GM12878 (cell line): Measurements from ENCODE around the gene NHS. TPM values are rescaled to one million over a fixed set of nuclear protein-coding genes. Genes with fewer than 3 reads are reported as not detected.

Source experiments
- ATAC-seq: fragments of 200-7000 bp; cut with Tn5 transposase; 3 replicates; pipeline ENCODE4 v1.9.1; 2020; ENCODE audit warnings: mild to moderate bottlenecking, moderate library complexity
- BruUV-seq: library from RNA; stranded (reverse); fragments of 400-500 nt; replicated peaks from 2 replicates; lab custom pipeline; 2021; lab: Mats Ljungman, UMichigan
- CTCF ChIA-PET: fragments of 300-600 bp; sonication (Branson Sonifier 250); formaldehyde crosslinking; extraction: SDS; loops from one replicate; lab custom pipeline; 2021; ENCODE audit warnings: inconsistent platforms; lab: Yijun Ruan, JAX
- POLR2A ChIA-PET: fragments of 350-600 bp; formaldehyde crosslinking; extraction: SDS; loops from one replicate; lab custom pipeline; 2021; ENCODE audit warnings: inconsistent platforms; lab: Charles Lee
- RAD21 ChIA-PET: fragments of 300-600 bp; sonication (Branson Sonifier 250); formaldehyde crosslinking; loops from one replicate; lab custom pipeline; 2023; ENCODE audit warnings: antibody characterized with exemption; ENCODE audit not compliant: unreplicated experiment; lab: Charles Lee
- SMC1A ChIA-PET: fragments of 300-600 bp; sonication (Branson Sonifier 250); formaldehyde crosslinking; loops from one replicate; lab custom pipeline; 2023; ENCODE audit not compliant: unreplicated experiment, uncharacterized antibody; lab: Charles Lee
- DNase-seq: peaks from one replicate; pipeline ENCODE4 v3.0.0-alpha.2; 2011; ENCODE audit warnings: low read depth, low spot score
- FAIRE-seq: peaks from 3 replicates; lab custom pipeline; 2011; peaks lifted over from hg19 to GRCh38; lab: Jason Lieb, UNC
- H2AFZ ChIP-seq: 2 replicates; pipeline ENCODE4 v1.6.0; 2011; ENCODE audit warnings: low read depth, low read length, control low read depth; ENCODE audit not compliant: control insufficient read depth
- H3K27ac ChIP-seq: 2 replicates; pipeline ENCODE4 v1.5.1; 2011; ENCODE audit warnings: control low read depth; ENCODE audit not compliant: control insufficient read depth, insufficient read depth
- H3K27me3 ChIP-seq, 2 experiments: replicated peaks in 1 of 2; 2 replicates each; pipeline versions ENCODE4 v1.6.0 to v1.6.1; 2011; ENCODE audit warnings: low read length in 1 of 2; ENCODE audit not compliant: control insufficient read depth in 2 of 2, insufficient read depth in 2 of 2
- H3K36me3 ChIP-seq, 2 experiments: 2 replicates each; pipeline ENCODE4 v1.5.1; 2011; ENCODE audit warnings: low read length in 1 of 2; ENCODE audit not compliant: control insufficient read depth in 2 of 2, insufficient read depth in 2 of 2
- H3K4me1 ChIP-seq: 2 replicates; pipeline ENCODE4 v1.6.1; 2011; ENCODE audit warnings: mild to moderate bottlenecking, low read length, moderate library complexity, mixed read lengths; ENCODE audit not compliant: control insufficient read depth, insufficient read depth
- H3K4me2 ChIP-seq: 2 replicates; pipeline ENCODE4 v1.6.0; 2011; ENCODE audit warnings: control low read depth; ENCODE audit not compliant: control insufficient read depth, insufficient read depth
- H3K4me3 ChIP-seq: fragments of 200-600 bp; sonication (generic); 2 replicates; pipeline ENCODE4 v1.5.1; 2016
- H3K79me2 ChIP-seq: 2 replicates; pipeline ENCODE4 v1.6.0; 2011; ENCODE audit warnings: low read length; ENCODE audit not compliant: control insufficient read depth, insufficient read depth
- H3K9ac ChIP-seq: 2 replicates; pipeline ENCODE4 v1.8.0; 2011; ENCODE audit warnings: low read length, control low read depth, mixed read lengths; ENCODE audit not compliant: control insufficient read depth, insufficient read depth
- H3K9me3 ChIP-seq: replicated peaks from 3 replicates; pipeline ENCODE4 v1.5.1; 2011; ENCODE audit warnings: mild to moderate bottlenecking, low read length; ENCODE audit not compliant: control insufficient read depth, insufficient read depth
- H4K20me1 ChIP-seq: 2 replicates; pipeline ENCODE4 v1.6.0; 2011; ENCODE audit not compliant: control insufficient read depth, insufficient read depth
- BCL11A ChIP-seq: IDR thresholded peaks from 2 replicates; pipeline ENCODE4 v1.6.1; 2011; ENCODE audit warnings: low read depth, low read length
- DPF2 ChIP-seq: fragments of 450-650 bp; IDR thresholded peaks from 2 replicates; pipeline ENCODE4 v1.6.1; 2017; ENCODE audit warnings: mild to moderate bottlenecking
- ELK1 ChIP-seq: IDR thresholded peaks from 2 replicates; pipeline ENCODE4 v1.6.1; 2012; ENCODE audit warnings: low read depth, low read length, improper control_type of control experiment
- IKZF1 ChIP-seq: fragments of 450-650 bp; conservative IDR thresholded peaks from 2 replicates; pipeline ENCODE4 v1.6.1; 2017; ENCODE audit warnings: antibody characterized with exemption, mild to moderate bottlenecking
- MTA3 ChIP-seq: IDR thresholded peaks from 2 replicates; pipeline ENCODE4 v1.6.1; 2012; ENCODE audit warnings: low read length, inconsistent platforms, borderline replicate concordance
- NFXL1 ChIP-seq: fragments of 450-650 bp; IDR thresholded peaks from 2 replicates; pipeline ENCODE4 v1.6.1; 2017; ENCODE audit warnings: antibody characterized with exemption, mild to moderate bottlenecking, borderline replicate concordance
- RUNX3 ChIP-seq: IDR thresholded peaks from 2 replicates; pipeline ENCODE4 v1.6.1; 2012; ENCODE audit warnings: low read length, inconsistent platforms
- SUZ12 ChIP-seq: fragments of 200-600 bp; sonication (generic); IDR thresholded peaks from one replicate; pipeline ENCODE4 v1.6.1; 2018; ENCODE audit warnings: antibody characterized with exemption, mild to moderate bottlenecking; ENCODE audit not compliant: unreplicated experiment
- YBX1 ChIP-seq: fragments of 450-650 bp; IDR thresholded peaks from 2 replicates; pipeline ENCODE4 v1.6.1; 2016; ENCODE audit warnings: antibody characterized with exemption
- ZBTB11 ChIP-seq: fragments of 450-650 bp; formaldehyde crosslinking; IDR thresholded peaks from 2 replicates; pipeline ENCODE4 v1.5.0; 2022; ENCODE audit warnings: mild to moderate bottlenecking, missing genetic modification characterization
- ZNF24 ChIP-seq: fragments of 450-650 bp; IDR thresholded peaks from 2 replicates; pipeline ENCODE4 v1.6.1; 2017; ENCODE audit warnings: antibody characterized with exemption, mild to moderate bottlenecking
- WGBS: methylation state at CpG from one replicate; pipeline ENCODE4 v1.1.6; 2016; ENCODE audit warnings: low lambda C conversion rate; ENCODE audit not compliant: insufficient replicate concordance, insufficient coverage; ENCODE audit errors: missing lambda C conversion rate; 5-methylcytosine and 5-hydroxymethylcytosine counted together
- in situ Hi-C: fragments of 300-500 bp; cut with MboI; formaldehyde crosslinking; loops from 9 replicates; pipeline ENCODE4 v1.14.3; 2018; ENCODE audit warnings: mixed read lengths
- intact Hi-C: fragments of 100-400 bp; cut with micrococcal nuclease; formaldehyde crosslinking; loops from one replicate; pipeline ENCODE4 v1.14.2; 2022; ENCODE audit not compliant: unreplicated experiment
- polyA plus RNA-seq, 11 experiments: library from polyadenylated mRNA; depleted of rRNA in 4 of 11; unstranded in 6 of 11; stranded (reverse) in 5 of 11; fragments of >200 nt; fragmentation: Nextera tagmentation in 4 of 11; fragmentation: Illumina TruSeq in 1 of 11; extraction: Ambion mirVana in 4 of 11; extraction: Trizol in 1 of 11; gene quantifications; 1 replicate in 1 of 11; 2 replicates in 10 of 11; pipeline versions ENCODE4 v1.2.1 to v1.2.3, GENCODE V29; 2011 to 2016; ENCODE audit warnings: inconsistent platforms in 2 of 11, missing spikeins in 2 of 11, low read depth in 1 of 11
- total RNA-seq, 4 experiments: library from RNA; depleted of rRNA in 3 of 4; stranded (reverse); fragments of >200 nt in 3 of 4; fragmentation: Illumina TruSeq in 1 of 4; extraction: Trizol in 1 of 4; gene quantifications; 2 replicates each; pipeline versions ENCODE4 v1.2.1 to v1.2.3, GENCODE V29; 2013 to 2021
- TF ChIP-seq, protein P1 (sequence below): fragments of 450-650 bp; conservative IDR thresholded peaks from 2 replicates; pipeline ENCODE4 v1.6.1; 2017; ENCODE audit warnings: mild to moderate bottlenecking, moderate library complexity
- TF ChIP-seq, protein P2 (sequence below): IDR thresholded peaks from 2 replicates; pipeline ENCODE4 v1.6.1; 2011; ENCODE audit warnings: mild to moderate bottlenecking, low read depth, low read length, moderate library complexity; ENCODE audit not compliant: insufficient replicate concordance
- TF ChIP-seq, protein P3 (sequence below): fragments of 450-650 bp; IDR thresholded peaks from 2 replicates; pipeline ENCODE4 v1.6.1; 2018; ENCODE audit warnings: borderline replicate concordance, mild to moderate bottlenecking; ENCODE audit not compliant: partially characterized antibody

Gene NHS
- total and polyA plus RNA-seq, 10 of the 15 experiments (the other 5 are each of a cell fraction or from before 2014, with no cell fraction given) = under 0.01 to 0.07 (median 0.03) TPM; not detected in 7

- BruUV-seq = no TSS peak
- Histone ChIP-seq H3K4me1 (no peaks in the 10 kb centered on the region), H2AFZ (no peak overlapping the region), H3K36me3 (no peaks in the 10 kb centered on the region), H3K27me3 (no peaks in the 10 kb centered on the region; a peak in 1 of 4 replicates), H3K9ac (no peak overlapping the region), H3K79me2 (no peaks in the 10 kb centered on the region), H3K9me3 (no peaks in the 10 kb centered on the region; the same call in 2 of the 3 replicates), H3K4me3 (no peak overlapping the region), H3K27ac (no peak overlapping the region), H4K20me1 (no peaks in the 10 kb centered on the region), H3K4me2 (no peak overlapping the region)
- FAIRE-seq (no peak), DNase-seq (no peak), ATAC-seq (no peak)
- intact Hi-C loops (no loop called here), in situ Hi-C loops (no loop called here)
- SMC1A ChIA-PET = no interaction called here
- RAD21 ChIA-PET = no interaction called here
- WGBS = 37% methylated on average over 31 of the region's 31 CpGs
- POLR2A ChIA-PET = no interaction called here
- CTCF ChIA-PET = no interaction called here
- TF ChIP-seq IKZF1 (no peak), DPF2 (no peak), YBX1 (no peak), BCL11A (no peak), ELK1 (no peak), ZBTB11 (no peak), ZNF24 (no peak), SUZ12 (no peak), NFXL1 (no peak), MTA3 (no peak), RUNX3 (no peak)
- TF ChIP-seq, protein P1, sequence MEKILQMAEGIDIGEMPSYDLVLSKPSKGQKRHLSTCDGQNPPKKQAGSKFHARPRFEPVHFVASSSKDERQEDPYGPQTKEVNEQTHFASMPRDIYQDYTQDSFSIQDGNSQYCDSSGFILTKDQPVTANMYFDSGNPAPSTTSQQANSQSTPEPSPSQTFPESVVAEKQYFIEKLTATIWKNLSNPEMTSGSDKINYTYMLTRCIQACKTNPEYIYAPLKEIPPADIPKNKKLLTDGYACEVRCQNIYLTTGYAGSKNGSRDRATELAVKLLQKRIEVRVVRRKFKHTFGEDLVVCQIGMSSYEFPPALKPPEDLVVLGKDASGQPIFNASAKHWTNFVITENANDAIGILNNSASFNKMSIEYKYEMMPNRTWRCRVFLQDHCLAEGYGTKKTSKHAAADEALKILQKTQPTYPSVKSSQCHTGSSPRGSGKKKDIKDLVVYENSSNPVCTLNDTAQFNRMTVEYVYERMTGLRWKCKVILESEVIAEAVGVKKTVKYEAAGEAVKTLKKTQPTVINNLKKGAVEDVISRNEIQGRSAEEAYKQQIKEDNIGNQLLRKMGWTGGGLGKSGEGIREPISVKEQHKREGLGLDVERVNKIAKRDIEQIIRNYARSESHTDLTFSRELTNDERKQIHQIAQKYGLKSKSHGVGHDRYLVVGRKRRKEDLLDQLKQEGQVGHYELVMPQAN = no peak
- TF ChIP-seq, protein P2, sequence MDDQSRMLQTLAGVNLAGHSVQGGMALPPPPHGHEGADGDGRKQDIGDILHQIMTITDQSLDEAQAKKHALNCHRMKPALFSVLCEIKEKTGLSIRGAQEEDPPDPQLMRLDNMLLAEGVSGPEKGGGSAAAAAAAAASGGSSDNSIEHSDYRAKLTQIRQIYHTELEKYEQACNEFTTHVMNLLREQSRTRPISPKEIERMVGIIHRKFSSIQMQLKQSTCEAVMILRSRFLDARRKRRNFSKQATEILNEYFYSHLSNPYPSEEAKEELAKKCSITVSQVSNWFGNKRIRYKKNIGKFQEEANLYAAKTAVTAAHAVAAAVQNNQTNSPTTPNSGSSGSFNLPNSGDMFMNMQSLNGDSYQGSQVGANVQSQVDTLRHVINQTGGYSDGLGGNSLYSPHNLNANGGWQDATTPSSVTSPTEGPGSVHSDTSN = no peak
- TF ChIP-seq, protein P3, sequence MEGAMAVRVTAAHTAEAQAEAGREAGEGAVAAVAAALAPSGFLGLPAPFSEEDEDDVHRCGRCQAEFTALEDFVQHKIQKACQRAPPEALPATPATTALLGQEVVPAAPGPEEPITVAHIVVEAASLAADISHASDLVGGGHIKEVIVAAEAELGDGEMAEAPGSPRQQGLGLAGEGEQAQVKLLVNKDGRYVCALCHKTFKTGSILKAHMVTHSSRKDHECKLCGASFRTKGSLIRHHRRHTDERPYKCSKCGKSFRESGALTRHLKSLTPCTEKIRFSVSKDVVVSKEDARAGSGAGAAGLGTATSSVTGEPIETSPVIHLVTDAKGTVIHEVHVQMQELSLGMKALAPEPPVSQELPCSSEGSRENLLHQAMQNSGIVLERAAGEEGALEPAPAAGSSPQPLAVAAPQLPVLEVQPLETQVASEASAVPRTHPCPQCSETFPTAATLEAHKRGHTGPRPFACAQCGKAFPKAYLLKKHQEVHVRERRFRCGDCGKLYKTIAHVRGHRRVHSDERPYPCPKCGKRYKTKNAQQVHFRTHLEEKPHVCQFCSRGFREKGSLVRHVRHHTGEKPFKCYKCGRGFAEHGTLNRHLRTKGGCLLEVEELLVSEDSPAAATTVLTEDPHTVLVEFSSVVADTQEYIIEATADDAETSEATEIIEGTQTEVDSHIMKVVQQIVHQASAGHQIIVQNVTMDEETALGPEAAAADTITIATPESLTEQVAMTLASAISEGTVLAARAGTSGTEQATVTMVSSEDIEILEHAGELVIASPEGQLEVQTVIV = no peak
Observed at GRCh38 chrX:17376431-17377077, 1.6 kb downstream of the NHS start.
